GM19240 (cell line): ENCODE results near the gene KPNA5.
"Not testable (repeated sequence)": the region's sequence is repeated elsewhere in the genome, so short reads cannot be mapped to it uniquely, and the experiment has no call there.

Experiments used
- DNase-seq: peaks from one replicate; pipeline ENCODE4 v3.0.0; 2011; ENCODE audit warnings: low spot score; ENCODE audit not compliant: insufficient read length

The KPNA5 gene

DNA sequence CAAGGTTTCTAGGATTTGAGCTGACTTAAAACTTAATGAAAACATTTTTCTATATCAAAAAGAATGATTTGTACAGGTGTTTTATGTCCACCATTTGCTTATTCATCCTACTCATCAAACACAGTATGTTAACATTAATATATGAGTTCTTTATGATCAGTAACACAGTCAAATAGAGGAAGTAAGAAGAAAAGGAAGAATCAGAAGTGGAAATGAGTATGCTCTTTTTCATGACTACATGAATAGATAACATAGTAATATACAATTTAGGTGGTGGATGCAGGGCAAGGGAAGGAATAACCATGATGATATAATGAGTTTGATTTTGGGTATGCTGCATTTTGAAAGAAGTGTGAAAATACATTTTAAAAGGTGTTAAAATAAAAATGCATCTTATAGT, 16.5 kb downstream of the KPNA5 start:
- DNase-seq: no peak

DNA sequence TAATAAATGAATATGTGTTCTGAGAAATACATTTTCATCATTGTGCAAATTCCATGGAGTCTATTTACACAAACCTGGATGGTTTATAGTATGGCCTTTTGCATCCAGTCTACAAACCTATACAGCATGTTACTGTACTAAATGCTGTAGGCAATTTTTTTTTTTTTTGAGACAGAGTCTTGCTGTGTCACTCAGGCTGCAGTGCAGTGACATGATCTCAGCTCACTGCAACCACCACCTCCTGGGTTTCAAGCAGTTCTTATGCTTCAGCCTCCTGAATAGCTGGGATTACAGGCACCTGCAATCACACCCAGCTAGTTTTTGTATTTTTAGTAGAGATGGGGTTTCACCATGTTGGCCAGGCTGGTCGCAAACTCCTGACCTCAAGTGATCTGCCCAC, 22.9 kb downstream of the KPNA5 start:
- not testable (repeated sequence) for DNase-seq

DNA sequence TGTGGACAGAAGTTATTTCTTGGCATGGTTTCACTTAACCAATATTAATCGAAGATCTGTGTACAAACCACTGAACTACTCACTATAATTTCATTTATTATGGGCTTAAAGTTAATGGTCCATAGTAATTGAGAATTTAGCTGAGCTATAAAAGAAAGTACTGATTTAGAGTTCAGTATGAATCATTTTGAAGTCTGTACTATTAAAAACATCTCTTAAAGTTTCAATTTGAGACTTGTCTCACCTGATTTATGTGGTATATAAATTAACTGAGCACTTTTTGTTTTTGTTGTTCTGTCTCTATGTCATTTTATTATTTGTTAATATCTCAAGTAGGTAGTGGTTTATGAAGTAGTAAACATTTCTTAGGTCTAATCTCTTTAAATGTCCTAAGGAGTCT, 24.9 kb downstream of the KPNA5 start:
- no peak for DNase-seq

DNA sequence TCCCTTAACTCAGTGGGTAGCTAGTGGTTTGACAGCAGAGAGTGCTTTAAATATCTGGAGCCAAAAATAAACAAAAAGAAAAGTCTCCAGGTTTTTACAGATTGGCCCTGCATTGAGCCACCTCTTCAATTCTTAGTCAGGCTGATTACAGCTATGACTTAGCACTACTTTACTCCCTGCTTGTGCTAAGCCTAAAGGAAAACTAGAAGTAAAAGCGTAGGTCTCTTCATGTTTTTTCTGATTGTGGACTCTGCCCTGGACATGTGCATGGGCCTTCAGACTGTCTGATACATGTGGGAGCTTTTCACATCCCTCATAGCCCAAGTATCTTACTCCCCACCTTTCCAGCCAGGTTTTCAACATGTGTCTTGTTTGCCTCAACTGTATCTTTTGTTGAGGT, 33.3 kb downstream of the KPNA5 start:
- DNase-seq: no peak

DNA sequence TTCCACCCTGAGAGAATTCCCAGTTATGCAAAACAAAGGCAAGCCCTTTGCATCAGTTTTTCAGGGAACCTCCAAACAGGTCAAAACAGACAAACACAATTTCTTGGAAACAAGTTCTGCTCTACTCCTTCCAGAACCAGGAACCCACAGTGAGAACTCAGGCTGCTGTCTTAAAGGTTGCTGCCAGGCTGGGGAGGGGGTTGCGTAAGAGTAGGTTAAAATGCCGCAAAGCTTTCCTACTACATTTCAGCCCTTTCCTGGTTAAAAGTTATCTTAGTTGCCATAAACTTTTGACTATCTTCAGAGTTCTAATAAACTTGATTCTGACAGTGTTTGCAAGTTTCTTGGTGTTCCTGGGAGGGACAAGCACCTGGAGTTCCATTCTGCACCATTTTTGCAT, 33.8 kb downstream of the KPNA5 start:
- DNase-seq: no peak

DNA sequence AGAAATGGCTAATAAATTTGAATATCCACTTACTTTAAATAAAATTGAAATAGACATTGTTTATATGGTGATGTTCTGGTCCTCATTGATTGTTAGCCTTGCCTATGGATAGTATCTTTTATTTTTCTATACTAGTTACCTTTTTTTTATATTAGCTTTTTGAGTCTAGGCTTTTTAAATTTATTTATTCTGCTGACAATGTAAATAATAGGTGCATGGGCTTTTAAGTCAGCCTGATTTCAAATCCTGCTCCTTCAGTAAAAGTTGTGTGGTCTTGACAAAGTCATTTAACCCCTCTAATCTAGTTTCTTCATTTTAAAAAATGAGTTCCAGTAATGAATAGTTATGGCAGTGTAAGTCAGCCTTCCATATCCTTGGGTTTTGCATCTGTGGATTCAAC, 45.9 kb downstream of the KPNA5 start:
- no peak for DNase-seq

DNA sequence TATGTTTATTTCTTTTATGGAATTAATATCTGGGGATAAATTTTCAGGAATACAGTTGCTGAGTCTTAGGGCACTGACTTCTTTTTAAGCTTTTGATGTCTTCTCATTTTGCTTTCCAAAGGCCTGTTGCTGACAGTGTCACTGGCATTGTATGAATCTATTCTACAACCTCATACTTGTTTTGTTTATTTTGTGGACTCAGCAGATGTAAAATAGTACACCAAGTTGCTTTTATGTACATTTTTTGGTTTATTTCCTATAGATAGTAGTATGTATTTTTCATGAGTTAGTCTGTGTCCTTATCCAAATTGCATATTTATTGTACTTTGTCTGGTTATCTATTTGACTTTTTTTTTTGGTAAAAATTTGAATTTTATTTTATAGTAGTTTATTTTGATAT, 49.5 kb downstream of the KPNA5 start:
- no peak for DNase-seq

DNA sequence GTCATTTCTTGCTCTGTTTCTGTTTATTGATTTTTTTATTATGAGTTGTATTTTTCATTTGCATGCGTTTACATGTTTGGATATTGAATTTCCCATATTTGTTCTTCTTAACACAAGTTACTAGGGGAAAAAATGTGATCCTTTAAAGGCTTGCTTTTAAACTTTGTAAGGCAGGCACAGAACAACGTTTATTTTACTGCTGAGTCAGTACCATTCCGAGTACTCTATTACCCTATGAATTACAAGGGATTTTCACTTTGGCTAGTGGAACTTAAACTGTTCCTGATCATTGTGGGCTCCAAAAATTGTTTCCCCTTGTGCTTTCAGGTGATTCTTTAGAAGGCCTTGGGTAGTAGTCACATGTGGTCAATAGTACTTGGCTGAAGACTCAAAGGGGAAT, 56.0 kb downstream of the KPNA5 start:
- DNase-seq: no peak

DNA sequence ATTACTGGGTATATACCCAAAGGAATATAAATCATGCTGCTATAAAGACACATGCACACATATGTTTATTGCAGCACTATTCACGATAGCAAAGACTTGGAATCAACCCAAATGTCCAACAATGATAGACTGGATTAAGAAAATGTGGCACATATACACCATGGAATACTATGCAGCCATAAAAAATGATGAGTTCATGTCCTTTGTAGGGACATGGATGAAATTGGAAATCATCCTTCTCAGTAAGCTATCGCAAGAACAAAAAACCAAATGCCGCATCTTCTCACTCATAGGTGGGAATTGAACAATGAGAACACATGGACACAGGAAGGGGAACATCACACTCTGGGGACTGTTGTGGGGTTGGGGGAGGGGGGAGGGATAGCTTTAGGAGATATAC, 59.5 kb downstream of the KPNA5 start:
- DNase-seq: not testable (repeated sequence)

DNA sequence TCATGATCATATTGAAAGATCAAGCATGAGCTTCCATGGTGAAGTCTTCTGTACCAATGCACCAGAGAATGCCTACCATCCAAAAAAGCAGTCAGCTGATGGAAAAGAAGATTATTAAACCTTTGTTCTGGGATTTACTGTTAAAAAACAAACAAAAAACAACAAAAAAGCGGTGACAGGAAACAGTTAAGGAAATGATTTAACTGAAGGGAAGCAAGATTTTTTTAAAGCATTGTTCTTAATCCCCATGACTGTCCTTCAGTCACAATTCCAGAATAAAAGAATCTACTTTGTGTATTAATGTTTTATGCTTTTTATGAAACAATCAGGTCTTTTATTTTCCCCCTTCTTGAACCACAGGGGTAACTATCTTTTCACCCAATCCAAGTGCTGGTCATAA, 60.6 kb downstream of the KPNA5 start:
- no peak for DNase-seq

DNA sequence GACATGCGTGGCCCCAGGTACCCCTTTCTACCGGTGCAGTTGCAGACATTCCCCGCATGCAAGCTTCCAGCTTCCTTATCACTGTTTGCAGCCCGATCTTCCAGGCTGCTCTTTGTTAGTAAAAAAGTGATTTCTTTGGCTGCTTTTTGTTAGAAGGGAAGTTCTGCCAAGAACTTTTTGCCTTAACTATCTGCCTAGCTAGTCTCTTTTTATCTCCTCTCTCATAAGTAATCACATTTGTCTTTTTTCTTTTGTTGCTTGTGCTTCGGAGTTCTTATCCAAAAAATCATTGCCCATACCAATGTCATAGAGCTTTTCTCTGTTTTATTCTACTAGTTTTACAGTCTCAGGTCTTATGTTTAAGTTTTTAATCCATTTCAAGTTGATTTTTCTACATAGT, 64.2 kb downstream of the KPNA5 start:
- DNase-seq: no peak

DNA sequence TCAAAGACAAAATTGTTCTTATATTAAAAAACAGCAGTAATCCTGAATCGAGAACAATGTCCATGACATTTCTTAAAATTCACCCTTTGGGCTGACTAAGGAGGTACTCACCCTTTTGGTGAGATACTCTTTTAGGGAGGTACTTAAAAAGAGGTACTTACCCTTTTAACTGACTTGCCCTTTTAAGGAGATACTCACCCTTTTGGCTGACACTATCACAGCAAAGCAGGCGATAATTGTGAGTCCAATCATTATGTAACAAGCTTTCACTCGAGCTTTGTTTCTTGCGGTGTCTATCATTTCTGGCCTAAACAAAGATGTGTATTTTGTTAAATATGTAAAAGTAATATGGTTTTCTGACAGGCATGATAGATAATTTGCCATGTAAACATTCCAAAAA, 80.8 kb downstream of the KPNA5 start:
- no peak for DNase-seq

DNA sequence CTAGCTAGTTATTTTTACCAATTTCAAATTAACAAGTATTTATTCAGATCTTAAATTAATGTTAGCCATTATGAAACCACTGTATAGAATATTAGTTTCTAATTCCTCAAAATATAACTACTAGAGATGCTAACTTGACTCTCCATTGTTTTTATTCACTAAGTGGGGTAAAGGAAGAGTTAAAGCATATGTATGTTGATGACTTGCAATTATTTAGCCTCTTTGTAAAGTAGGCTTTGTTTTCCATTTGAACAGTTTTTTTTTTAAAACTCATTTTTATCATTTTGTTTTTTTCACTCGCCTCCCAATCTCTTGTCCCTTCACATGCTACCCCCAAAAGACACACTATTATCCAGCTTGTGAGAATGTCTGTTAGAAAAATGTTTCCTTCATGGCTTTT, 81.2 kb downstream of the KPNA5 start:
- no peak for DNase-seq

DNA sequence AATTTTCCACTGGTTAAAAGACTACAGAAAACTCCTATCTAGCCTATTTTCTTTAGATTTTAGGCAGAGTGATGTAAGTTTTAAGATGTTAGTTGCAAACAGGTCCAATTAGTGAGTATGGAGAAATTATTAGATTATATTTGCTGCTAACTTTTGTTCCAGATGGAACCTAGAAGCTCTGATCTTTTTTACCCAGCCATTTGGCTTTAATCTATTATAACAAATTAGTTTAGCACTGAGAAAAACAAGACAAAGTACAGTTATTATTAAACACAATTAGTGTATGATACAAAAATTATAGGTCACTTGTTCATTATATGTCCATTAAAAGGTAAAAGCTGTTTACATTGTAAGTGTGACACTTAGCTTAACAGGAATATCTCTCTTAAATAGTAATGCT, 82.0 kb downstream of the KPNA5 start:
- DNase-seq: no peak

DNA sequence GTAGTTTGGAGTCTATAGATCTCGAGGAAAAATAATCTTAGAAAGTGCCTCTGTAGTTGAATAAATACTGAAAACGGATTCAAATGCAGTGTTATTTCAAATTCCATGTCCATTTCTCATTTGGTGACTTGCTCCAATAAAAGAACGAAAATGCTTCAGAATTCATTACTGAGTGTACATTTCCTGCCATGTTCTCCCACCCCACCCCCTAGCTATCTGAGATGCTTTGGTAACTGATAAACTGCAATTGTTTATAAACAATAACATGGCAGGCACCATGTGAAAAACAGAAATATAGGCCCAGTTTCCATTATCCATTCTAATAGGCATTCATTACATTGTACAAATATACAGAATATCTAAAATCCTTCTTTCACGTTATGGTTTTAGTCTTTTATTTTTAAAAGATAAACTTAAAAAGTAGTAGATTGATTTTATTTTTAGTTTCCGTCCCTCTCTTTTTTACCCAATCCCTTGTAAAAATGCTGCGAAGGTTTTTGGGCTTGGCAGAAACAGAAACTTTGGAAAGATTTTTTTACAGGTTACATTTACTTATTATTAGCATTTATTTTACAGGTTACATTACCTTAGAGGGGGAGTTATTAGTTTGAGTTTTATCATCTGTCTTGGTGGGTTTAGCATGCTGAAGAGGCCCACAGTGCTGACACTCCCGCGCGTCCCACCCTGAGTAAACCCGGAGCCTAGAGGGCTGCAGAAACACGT, 83.1 kb downstream of the KPNA5 start:
- no peak for DNase-seq

DNA sequence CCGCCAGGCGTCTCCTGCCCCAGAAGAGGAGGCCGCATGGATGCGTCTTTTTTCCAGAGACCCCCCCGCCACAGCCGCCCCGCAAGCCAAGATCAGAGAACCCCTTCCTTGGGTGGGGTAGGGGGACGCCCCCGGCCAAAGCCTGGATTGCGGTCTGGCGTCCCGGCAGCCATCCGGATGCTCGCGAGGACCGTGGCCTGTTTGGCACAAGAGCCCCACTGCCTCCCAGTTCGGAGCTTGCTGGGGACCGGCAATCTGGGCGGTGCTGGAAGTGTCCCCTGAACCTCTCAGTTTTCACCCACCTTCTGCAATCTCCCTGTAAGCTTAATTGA, 83.6 kb downstream of the KPNA5 start:
- no peak for DNase-seq

DNA sequence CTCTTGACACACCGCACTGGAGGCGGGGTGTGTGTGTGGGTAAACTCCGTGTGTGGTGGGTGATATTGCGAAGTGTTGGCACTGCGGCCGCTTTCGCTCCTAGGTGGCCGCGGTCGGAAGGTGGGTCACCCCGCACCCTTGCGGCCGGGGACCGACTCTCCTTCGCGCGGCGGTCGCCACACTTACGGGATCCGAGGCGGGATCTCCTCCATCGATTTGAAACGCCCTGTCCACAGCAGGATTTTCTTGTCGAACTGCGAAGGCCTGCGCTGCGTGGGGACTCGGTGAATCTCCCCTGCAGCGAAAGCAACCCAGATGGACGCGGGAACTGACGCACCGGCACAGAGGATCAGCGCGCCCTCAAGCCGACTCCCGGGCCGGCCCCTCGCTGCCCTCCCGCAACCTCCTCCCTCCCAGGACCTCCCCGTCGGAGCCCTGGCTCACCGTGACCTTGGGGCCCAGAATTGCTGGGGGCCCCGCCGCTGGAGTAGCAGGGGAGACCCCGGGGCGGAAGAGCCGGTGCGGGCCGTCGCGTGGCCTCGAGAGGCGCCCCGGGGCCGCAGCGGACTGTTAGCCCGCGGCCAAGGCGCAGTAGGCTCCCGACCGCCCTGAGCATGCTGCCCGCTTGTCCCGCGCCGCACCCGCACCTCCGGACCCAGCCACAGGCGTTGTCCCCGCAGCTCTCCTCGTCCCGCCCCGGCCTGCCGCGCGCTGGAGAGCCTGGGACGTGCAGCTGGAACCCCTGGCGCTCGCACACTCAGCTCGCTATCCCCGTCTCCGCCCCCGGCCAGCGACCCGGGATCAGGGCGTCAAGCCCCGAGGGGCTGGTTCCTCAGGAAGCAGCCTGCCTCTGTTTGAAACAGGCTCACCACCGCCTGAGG, 84.2 kb downstream of the KPNA5 start, which contains the start of gene FAM162B:
Gene FAM162B, minus strand, starts transcription at position 759 of the 881 bp plus-strand sequence. Its CDS starts 143 bp downstream, at position 616.
- no peak for DNase-seq

DNA sequence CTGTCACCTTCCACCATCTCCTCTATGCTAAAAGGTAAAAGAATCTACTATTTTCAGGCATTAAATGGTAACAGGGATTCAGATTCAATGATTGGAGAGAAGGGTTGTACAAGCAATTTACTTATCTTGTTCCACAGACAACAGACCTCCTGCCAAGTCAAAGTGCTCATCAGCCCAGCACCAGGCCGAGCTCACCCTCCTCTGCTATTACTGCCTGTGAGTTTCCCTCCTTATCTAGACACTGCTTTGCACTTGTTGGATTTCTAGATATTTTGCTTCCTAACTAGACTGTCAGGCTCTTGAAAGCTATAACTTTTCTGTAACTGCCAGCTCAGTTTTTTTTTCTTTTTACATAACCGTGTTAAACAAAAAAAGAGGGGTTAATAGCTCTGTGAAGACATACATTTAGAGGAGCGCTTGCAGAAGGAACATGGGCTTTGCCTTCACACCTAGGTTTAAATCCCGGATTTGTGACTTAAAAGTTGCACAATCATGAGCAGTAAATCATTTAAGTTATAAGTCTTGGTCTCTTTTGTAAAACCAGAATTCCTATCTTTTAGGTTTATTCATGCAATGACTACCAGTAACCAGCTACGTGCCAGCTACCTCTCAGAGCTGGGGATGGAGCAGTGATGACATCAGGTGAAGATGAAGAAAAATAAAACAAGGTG, 85.6 kb downstream of the KPNA5 start:
- DNase-seq: no peak

DNA sequence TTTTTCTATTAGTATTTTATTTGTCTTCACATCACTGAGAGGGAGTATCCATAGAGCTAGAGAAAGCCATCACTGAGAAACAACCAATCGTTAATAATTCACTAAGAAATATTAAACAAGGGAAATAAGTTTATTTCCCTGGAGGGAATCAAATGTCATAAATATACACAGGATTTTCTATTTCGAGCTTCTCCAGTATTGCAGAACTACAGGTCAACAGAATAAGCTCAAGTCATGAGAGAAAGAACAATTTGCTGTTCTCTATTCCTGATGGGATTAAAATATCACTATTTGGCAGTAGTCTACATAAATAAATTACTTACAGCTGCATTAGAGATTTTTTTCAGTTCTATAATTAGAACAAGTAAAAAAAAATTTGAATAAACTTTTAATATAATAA, 86.7 kb downstream of the KPNA5 start:
- no peak for DNase-seq

DNA sequence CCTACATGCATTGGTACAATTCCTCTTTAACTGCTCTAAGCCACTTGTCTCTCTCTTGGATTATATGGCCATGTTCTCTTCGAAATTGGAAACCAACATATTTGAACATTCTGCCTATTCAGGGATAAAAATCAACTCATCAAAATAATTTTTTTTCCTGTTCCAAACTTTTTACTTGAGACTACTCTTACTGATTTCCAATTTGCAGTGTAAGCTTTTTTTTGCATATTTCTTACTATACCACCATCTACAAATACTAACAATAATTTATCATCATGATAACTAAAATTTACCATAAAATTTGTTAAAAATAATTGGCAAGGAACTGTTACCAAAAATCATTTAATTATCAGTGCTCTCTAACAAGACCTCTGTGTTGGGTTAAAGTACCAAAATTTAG, 91.4 kb downstream of the KPNA5 start:
- DNase-seq: no peak

DNA sequence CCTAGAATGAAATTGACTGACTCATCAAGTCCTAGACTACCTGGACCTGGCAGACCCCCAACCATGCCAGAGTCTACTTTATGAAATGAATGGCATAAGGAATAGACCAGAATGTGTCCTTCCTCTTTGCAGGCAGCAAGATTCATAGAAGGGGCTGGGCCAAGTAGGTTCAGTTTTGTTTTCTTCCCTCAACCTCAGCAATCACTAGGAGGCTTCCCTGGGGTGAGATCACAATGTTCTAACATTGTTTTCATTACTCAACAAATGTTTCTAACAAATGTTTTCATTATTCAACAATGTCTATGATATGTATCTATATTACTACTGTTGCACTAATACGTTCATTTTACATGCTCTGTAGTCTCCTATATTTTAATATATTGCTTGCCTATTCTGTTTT, 92.9 kb downstream of the KPNA5 start:
- DNase-seq: no peak

DNA sequence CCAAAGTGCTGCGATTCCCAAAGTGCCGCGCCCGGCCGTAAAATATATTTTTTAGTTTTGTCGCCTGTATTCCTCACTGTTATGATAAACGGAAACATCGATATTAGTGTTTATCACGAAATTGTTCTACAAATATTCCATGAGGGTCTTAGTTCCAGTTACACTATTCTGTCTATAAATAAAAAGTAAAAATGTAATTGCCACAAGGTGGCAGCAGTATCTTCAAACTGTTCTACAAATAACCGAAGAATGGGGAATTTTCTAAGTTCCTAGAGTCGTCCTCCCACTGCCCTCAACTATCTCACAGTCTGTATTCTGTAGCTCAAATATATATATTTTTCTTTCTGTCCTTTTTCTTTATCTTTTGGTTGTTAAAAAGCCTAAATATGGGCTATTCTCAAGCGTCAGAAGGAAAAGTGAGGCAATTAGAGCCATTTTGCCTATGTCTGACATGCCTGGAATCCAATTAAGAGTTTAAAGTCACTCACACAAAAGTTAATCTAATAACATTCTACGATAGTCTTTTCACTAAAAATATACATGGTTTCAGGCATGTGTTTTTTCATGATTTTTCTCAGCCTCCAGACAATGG, 98.7 kb downstream of the KPNA5 start:
- no peak for DNase-seq
